IPS-18a (cell line): ENCODE data around the gene IVD.
A peak's percentile ranks its signal among the peaks of the same experiment; 100 is the strongest.
"Not testable (repeated sequence)": the region's sequence is repeated elsewhere in the genome, so short reads cannot be mapped to it uniquely, and the experiment has no call there.

Source experiments
- H3K27ac ChIP-seq: one replicate; pipeline ENCODE4 v1.5.1; 2013; ENCODE audit warnings: low read length
- H3K27me3 ChIP-seq: one replicate; pipeline ENCODE4 v1.6.1; 2013; ENCODE audit warnings: mild to moderate bottlenecking, low read length; ENCODE audit not compliant: control insufficient read depth, insufficient read depth
- H3K36me3 ChIP-seq: one replicate; pipeline ENCODE4 v1.6.1; 2013; ENCODE audit warnings: low read depth, low read length; ENCODE audit not compliant: control insufficient read depth
- H3K4me1 ChIP-seq: one replicate; pipeline ENCODE4 v1.6.1; 2013; ENCODE audit warnings: low read depth, low read length; ENCODE audit not compliant: control insufficient read depth
- H3K4me3 ChIP-seq: one replicate; pipeline ENCODE4 v1.5.1; 2013; ENCODE audit warnings: low read length
- H3K9ac ChIP-seq: one replicate; pipeline ENCODE4 v1.6.1; 2013; ENCODE audit warnings: mild to moderate bottlenecking, low read length, moderate library complexity
- H3K9me3 ChIP-seq: one replicate; pipeline ENCODE4 v1.6.1; 2013; ENCODE audit warnings: low read depth, low read length; ENCODE audit not compliant: control insufficient read depth

Gene IVD

DNA sequence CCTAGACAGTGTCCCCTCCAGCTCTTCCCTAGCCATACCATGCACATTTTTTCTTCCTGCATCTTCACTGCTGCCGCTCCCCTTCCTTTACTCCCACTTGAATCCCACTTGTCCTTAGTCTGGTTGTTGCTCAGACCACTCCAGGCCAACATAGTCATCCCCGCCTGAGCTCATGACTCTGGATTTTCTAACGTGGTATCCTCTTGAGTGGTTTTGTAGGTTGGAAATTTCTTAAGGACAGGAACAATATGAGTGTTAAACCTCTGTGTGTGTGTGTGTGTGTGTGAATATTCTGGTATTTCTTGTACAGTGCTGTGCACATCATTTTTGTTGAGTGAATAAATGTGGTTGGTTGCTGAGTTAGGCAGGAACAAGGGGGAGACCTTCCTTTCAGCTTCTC, 38.3 kb downstream of the IVD start:
- peaks cover 6% of the 10 kb centered on the region for H3K36me3 ChIP-seq
- H3K27me3 ChIP-seq, result no peaks in the 10 kb centered on the region
- H3K4me3 ChIP-seq, result no peak overlapping the region
- no peaks in the 10 kb centered on the region for H3K9me3 ChIP-seq
- H3K4me1 ChIP-seq, result peaks cover 42% of the 10 kb centered on the region
- H3K9ac ChIP-seq, result no peak overlapping the region
- no peak overlapping the region for H3K27ac ChIP-seq

DNA sequence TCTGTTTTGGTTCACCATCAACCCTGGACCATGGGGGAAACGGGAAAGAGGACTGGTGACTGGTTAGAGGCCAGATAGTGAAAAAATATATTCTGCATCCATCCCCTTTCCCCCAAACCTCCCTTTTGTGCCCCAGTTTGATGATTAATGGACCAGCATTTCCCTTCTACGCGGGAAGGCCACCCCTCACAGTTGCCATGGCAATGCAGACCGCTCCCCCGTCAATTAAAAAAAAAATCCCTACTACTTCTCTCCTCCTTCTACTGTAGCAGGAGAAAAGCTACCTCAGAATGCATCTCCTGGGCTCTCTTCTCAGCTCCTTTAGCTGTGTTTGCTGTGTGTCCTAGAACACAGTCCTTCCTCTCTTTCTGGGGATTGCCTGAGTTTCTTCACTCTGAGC, 39.1 kb downstream of the IVD start:
- H3K4me1 ChIP-seq, result peaks cover 36% of the 10 kb centered on the region
- H3K27ac ChIP-seq, result no peak overlapping the region
- no peaks in the 10 kb centered on the region for H3K27me3 ChIP-seq
- H3K9me3 ChIP-seq, result no peaks in the 10 kb centered on the region
- H3K9ac ChIP-seq, result no peak overlapping the region
- peak overlapping the region; percentile 10 for H3K4me3 ChIP-seq
- peaks cover 6% of the 10 kb centered on the region for H3K36me3 ChIP-seq

DNA sequence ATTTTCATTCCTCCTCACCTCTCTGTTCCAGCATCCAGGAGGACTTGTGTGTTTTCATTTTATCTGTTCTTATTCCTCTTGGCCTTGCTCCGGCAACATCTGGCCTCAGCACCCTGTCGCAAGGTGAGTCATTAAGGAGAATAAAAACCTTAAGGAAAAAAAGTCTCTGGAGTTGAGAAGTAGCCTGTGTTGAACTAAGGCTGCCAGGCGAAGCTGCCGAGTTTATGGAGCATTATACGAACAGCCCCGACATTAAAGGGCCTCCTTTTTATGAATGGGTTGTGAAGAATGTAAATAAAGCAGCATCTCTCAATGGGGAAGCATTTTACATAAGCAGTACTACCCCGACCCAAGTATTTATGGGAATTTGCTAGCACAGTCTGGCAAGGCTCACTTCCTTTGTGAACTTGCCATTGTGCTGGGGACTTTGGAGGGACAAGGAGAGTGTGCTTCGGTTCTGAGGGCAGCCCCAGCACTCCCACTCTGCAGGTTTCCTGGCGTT, 39.9 kb downstream of the IVD start:
- Histone ChIP-seq H3K27me3 (no peaks in the 10 kb centered on the region), H3K9me3 (no peaks in the 10 kb centered on the region), H3K36me3 (peaks cover 6% of the 10 kb centered on the region), H3K9ac (peak overlapping the region; percentile 20), H3K27ac (peak overlapping the region; percentile 18), H3K4me3 (peak overlapping the region; percentile 19), H3K4me1 (peaks cover 36% of the 10 kb centered on the region)

DNA sequence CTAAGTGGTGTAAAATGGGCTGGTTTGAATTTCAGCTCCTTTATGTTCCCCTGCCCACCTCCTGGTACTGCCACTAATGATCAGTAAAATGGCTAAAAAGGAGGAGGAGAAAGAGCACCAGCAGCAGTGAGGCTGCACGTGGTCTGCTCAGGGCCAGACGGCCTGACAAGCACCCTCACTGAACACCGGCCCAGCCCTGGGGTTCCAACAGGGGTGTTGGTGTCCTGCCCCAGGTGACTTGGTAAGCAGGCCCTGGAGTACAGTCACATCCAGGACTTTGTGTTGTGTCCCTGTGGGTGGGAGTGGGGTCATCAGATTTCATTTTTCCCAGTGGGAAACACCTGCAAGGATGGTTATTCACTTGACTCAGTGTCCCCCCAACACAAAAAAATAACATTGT, 40.5 kb downstream of the IVD start:
- H3K9ac ChIP-seq, result peak overlapping the region; percentile 20
- peaks cover 37% of the 10 kb centered on the region for H3K4me1 ChIP-seq

DNA sequence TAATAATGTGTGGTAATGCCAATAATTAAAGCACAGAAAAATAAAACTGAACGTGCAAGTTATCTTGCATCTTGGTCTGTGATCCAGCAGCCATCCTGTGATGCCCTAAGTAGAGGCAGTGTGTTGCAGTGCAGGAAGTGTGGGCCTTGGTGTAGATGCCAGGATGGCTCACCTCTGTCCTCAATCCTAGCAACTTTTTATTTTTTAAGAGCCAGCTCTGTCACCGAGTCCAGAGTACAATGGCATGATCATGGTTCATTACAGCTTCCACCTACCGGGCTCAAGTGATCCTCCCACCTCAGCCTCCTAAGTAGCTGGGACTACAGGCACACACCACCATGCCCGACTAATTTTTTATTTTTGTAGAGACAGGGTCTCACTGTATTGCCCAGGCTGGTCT, 42.8 kb downstream of the IVD start:
- Histone ChIP-seq H3K36me3 (peaks cover 6% of the 10 kb centered on the region), H3K4me3 (no peak overlapping the region), H3K9me3 (no peaks in the 10 kb centered on the region), H3K27ac (no peak overlapping the region), H3K27me3 (no peaks in the 10 kb centered on the region), H3K4me1 (peaks cover 45% of the 10 kb centered on the region), H3K9ac (no peak overlapping the region)

More for the DNA sequence above, 40.5 kb downstream of the IVD start:
- Histone ChIP-seq H3K36me3 (peaks cover 6% of the 10 kb centered on the region), H3K9me3 (no peaks in the 10 kb centered on the region), H3K4me3 (no peak overlapping the region), H3K27me3 (no peaks in the 10 kb centered on the region), H3K27ac (peak overlapping the region; percentile 18)

DNA sequence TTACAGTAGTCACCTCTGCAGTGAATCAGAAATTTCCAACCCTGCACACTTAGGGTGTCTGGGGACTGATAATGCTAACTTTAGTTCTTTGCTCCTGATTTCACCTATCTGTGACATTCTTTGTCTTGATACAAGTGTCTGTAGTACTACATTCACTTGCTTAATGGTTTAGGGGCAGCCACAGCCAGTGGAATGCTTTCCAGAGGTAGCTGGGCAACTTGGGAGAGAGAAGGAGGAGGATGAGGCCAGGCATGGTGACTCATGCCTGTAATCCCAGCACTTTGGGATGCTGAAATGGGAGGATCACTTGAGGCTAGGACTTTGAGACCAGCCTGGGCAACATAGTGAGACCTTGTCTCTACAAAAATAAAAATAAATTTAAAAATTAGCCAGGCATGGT, 43.7 kb downstream of the IVD start:
- peaks cover 43% of the 10 kb centered on the region for H3K4me1 ChIP-seq
- H3K9me3 ChIP-seq, result no peaks in the 10 kb centered on the region
- peaks cover 6% of the 10 kb centered on the region for H3K36me3 ChIP-seq
- H3K27ac ChIP-seq, result no peak overlapping the region
- no peak overlapping the region for H3K4me3 ChIP-seq
- H3K9ac ChIP-seq, result no peak overlapping the region
- H3K27me3 ChIP-seq, result no peaks in the 10 kb centered on the region

DNA sequence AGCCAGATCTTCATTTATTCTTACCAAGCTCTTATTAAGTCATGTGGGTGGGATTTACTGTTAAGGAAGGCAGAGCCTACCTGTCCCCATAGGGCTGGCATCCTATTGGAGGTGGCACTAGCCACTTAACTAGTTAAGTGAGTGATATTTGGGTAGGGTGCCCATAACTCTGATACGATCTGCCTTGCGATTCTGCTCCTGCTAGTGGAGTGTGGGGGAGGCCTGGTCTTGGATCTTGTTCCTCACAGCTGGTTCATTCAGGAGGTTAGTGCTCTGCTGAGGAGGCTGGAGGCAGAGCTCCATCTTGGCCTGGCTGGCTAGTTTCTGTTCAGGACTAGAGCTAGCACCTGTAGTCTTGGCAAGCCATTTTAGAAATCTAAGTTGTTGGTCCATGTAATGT, 44.5 kb downstream of the IVD start:
- H3K4me3 ChIP-seq, result no peak overlapping the region
- no peak overlapping the region for H3K27ac ChIP-seq
- H3K9ac ChIP-seq, result no peak overlapping the region
- H3K9me3 ChIP-seq, result no peaks in the 10 kb centered on the region
- H3K27me3 ChIP-seq, result no peaks in the 10 kb centered on the region
- peaks cover 6% of the 10 kb centered on the region for H3K36me3 ChIP-seq
- H3K4me1 ChIP-seq, result peaks cover 35% of the 10 kb centered on the region

DNA sequence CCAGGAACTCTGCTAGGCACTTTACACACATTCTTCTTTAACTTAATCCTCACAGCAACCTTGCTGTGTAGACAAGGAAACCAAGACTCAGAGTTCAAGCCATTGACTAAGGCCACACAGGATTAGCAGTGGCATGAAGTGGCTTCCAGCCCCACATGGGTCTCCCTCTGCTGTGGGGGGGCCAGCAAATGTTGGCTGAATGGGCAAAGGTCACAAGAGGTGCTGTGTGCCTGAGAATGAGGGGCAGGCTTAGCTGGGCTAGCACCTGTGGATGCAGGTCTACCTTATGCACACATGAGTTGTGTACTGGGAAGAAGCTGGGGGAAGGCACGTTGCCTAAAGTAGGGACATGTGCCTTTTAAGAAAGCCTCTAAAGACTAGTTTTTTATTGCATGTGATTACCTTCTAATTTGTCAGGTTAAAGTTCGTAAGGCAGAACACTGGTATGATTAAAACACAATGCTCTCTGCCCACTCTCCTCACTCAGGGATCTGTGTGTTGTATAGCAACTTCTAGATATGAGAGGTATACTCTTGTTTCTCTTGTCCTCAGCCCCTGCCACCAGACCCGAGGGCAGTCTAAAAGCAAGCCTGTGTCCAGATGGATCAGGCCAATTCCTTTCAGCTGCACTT, 46.0 kb downstream of the IVD start:
- H3K9ac ChIP-seq, result no peak overlapping the region
- no peak overlapping the region for H3K27ac ChIP-seq
- no peaks in the 10 kb centered on the region for H3K9me3 ChIP-seq
- no peaks in the 10 kb centered on the region for H3K27me3 ChIP-seq
- H3K4me1 ChIP-seq, result peaks cover 20% of the 10 kb centered on the region
- H3K4me3 ChIP-seq, result no peak overlapping the region
- peaks cover 4% of the 10 kb centered on the region for H3K36me3 ChIP-seq

DNA sequence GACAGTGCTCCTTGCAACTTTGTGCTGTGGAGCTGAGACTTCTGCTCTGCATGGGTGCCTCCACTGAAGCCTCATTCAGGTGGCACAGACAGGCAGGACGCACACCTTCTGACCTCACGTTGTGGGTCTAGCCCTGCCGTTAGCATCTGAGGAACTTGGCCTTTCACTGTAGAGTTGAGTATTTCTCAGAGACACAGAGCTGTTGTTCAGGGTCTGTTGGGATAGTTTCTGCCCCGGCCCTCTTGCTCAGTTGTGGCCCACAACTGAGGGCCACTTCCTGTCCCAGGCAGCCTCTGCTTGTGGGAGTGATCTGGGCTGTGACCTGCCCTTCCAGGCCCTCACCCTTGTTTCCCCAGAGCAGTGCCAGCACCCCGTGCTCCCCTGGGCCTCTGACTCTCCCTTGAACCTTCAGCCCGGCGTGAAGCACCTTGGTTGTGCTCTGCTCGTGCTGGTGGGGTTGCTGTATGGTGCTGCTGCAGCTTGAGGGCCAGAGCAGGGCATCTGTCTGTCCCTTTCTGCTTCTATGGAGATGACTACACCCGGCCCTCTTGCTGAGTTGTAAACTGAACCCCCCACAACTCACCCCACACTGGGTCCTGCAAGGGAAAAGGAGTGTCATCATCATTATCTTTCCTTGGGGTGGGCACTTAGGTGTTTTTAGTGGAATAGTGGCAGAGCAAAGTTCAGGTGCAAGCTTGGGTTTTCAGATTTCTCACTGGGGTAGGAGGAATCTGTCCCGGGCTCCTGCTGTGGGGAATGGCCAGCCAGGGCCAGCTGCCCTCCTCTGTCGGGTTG, 46.9 kb downstream of the IVD start:
- H3K4me3 ChIP-seq, result no peak overlapping the region
- H3K27me3 ChIP-seq, result no peaks in the 10 kb centered on the region
- no peaks in the 10 kb centered on the region for H3K36me3 ChIP-seq
- no peak overlapping the region for H3K9ac ChIP-seq
- H3K4me1 ChIP-seq, result peaks cover 20% of the 10 kb centered on the region
- H3K27ac ChIP-seq, result no peak overlapping the region
- H3K9me3 ChIP-seq, result no peaks in the 10 kb centered on the region

DNA sequence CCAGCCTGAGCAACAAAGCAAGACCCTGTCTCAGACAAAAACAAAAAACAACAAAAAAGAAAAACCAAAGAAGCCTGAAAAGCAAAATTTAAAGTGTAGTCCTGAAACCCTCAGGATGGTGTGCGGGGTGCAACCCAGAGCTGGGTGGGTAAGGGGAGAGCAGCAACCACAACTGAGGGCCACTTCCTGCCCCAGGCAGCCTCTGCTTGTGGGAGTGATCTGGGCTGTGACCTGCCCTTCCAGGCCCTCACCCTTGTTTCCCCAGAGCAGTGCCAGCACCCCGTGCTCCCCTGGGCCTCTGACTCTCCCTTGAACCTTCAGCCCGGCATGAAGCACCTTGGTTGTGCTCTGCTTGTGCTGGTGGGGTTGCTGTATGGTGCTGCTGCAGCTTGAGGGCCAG, 48.3 kb downstream of the IVD start:
- H3K9ac ChIP-seq, H3K4me3 ChIP-seq, H3K27me3 ChIP-seq, H3K27ac ChIP-seq, H3K36me3 ChIP-seq, H3K9me3 ChIP-seq: not testable (repeated sequence)
- H3K4me1 ChIP-seq, result peaks cover 20% of the 10 kb centered on the region

DNA sequence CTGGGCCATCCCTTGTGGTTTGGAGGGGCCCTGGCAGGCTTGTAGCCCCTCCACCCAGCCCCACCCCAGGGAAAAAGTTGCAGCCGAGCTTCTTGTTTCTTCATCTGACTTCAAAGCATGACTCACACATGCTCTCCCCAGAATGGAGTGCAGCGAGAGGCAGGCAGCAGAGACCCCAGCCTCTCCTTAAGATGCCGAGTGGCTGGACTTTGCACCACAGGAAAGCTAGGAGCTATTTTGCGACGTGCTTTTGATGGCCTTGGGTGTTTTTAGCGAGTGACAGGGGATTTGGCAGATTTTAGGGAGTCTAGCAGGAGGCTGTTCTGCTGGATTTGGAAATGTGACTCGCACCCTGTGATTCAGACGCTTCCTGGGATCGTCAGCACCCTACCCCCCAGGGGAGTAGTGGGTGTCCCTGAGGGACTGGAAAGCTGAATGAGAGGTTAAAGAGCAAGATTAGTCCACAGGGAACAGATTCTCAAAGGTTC, 49.4 kb downstream of the IVD start:
- H3K36me3 ChIP-seq, result peaks cover 8% of the 10 kb centered on the region
- H3K9ac ChIP-seq, result no peak overlapping the region
- no peaks in the 10 kb centered on the region for H3K27me3 ChIP-seq
- no peak overlapping the region for H3K27ac ChIP-seq
- H3K4me1 ChIP-seq, result peaks cover 20% of the 10 kb centered on the region
- no peaks in the 10 kb centered on the region for H3K9me3 ChIP-seq
- no peak overlapping the region for H3K4me3 ChIP-seq
